Right renal pelvis (tissue), 4 donors: ENCODE data around the gene ZNF879. TPM values are rescaled to one million over a fixed set of nuclear protein-coding genes. Genes with fewer than 3 reads are reported as not detected.

Source experiments
- DNase-seq, 4 donors: peaks; one replicate each; pipeline ENCODE4 v3.0.0-alpha.2; 2013; ENCODE audit warnings: low read depth in 4 of 4, low spot score in 3 of 4, missing footprints in 1 of 4
- polyA plus RNA-seq, 4 donors: library from polyadenylated mRNA; unstranded; fragments of 120-200 nt; gene quantifications; one replicate each; pipeline ENCODE4 v1.2.1, GENCODE V29; 2013; ENCODE audit not compliant: insufficient read length in 4 of 4

ZNF879 gene
- polyA plus RNA-seq: 1 to 10 TPM; 7.2 to 9.8 (median 8.5) TPM

GRCh38 chr5:179023528-179024189 lies at the start of gene ZNF879:
Gene ZNF879, plus strand, starts transcription at chr5:179023804. Its CDS starts 1,201 bp downstream, at chr5:179025005.
- DNase-seq: peak; percentile 90 to 95 (median 92)

- DNase-seq: no peak
Measured at GRCh38 chr5:178981381-178981780, 42.2 kb upstream of the ZNF879 start.

- no peak for DNase-seq
Measured at GRCh38 chr5:178982941-178983340, 40.7 kb upstream of the ZNF879 start.

GRCh38 chr5:178983728-178984127 lies 39.9 kb upstream of the ZNF879 start:
- no peak for DNase-seq

GRCh38 chr5:178984145-178985072 lies 39.2 kb upstream of the ZNF879 start:
- DNase-seq: no peak

GRCh38 chr5:178986326-178986960 lies 37.2 kb upstream of the ZNF879 start:
- no peak for DNase-seq

- DNase-seq: no peak
Measured at GRCh38 chr5:178988436-178989220, 35.0 kb upstream of the ZNF879 start.

- DNase-seq: no peak
Measured at GRCh38 chr5:178989311-178989710, 34.3 kb upstream of the ZNF879 start.

GRCh38 chr5:178990491-178990890 lies 33.1 kb upstream of the ZNF879 start:
- no peak for DNase-seq

- DNase-seq: no peak
Measured at GRCh38 chr5:178991190-178992145, 32.1 kb upstream of the ZNF879 start.

- DNase-seq: no peak
Measured at GRCh38 chr5:178992291-178992895, 31.2 kb upstream of the ZNF879 start.

- DNase-seq: no peak
Measured at GRCh38 chr5:178993236-178993765, 30.3 kb upstream of the ZNF879 start.

- DNase-seq: no peak
Measured at GRCh38 chr5:178993955-178994579, 29.5 kb upstream of the ZNF879 start.

- peak in 1 of 4 donors; percentile 3 for DNase-seq
Measured at GRCh38 chr5:178994580-178995340, 28.8 kb upstream of the ZNF879 start, which contains the start of gene GRM6. Gene GRM6, minus strand, starts transcription at chr5:178995320. Its CDS starts 376 bp downstream, at chr5:178994944.

- no peak for DNase-seq
Measured at GRCh38 chr5:178995341-178995690, 28.3 kb upstream of the ZNF879 start.

GRCh38 chr5:178996156-178996555 lies 27.4 kb upstream of the ZNF879 start:
- DNase-seq: no peak

- no peak for DNase-seq
Measured at GRCh38 chr5:178997191-178997590, 26.4 kb upstream of the ZNF879 start.
